ENCODE measurements around the gene RYR3.

DNA sequence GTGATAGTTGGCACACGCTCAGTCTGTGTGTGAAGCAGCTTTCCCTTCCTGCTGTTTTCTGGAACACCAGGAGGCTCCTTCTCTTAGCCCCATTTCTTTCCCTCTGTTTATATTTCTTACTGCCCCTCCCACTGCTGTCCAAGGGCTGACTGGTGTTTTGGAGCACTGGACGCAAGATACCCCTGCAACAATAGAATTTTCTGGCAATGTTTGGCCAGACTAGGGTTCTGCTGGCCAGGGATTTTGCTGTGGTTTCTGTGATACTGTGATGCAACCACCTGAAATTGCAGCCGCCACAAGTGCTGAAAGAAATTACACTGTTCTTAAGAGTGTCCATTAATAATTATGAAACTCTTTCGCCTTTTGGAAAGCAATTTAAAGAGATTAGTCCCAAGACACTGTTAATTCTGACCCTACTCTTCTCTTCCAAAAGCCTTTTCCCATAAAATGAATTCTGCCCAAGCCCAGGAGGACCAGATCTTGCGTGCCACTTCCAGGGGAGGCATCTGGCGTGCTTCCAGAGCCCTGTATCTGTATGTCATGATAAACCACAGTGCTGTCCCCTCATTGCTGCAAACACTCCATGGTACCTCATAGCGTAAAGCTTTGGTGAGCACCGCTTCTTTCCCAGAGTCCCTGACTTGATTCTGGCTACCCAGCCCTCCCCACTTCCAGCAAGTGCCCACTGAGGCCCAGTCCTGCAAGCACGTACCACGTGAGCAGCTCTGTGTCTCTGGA is 498.1 kb downstream of the RYR3 start:
- TF ChIP-seq, protein P1, sequence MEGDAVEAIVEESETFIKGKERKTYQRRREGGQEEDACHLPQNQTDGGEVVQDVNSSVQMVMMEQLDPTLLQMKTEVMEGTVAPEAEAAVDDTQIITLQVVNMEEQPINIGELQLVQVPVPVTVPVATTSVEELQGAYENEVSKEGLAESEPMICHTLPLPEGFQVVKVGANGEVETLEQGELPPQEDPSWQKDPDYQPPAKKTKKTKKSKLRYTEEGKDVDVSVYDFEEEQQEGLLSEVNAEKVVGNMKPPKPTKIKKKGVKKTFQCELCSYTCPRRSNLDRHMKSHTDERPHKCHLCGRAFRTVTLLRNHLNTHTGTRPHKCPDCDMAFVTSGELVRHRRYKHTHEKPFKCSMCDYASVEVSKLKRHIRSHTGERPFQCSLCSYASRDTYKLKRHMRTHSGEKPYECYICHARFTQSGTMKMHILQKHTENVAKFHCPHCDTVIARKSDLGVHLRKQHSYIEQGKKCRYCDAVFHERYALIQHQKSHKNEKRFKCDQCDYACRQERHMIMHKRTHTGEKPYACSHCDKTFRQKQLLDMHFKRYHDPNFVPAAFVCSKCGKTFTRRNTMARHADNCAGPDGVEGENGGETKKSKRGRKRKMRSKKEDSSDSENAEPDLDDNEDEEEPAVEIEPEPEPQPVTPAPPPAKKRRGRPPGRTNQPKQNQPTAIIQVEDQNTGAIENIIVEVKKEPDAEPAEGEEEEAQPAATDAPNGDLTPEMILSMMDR (IDR thresholded peaks at IDR 0.05), result no peak
- TF ChIP-seq EZH2 (IDR thresholded peaks at IDR 0.05; ENCODE audit: borderline replicate concordance, insufficient read depth, low read depth, low read length, poor library complexity, severe bottlenecking), result no peak
